ENCODE data around the gene SIX3.

GRCh38 chr2:44934038-44934982 is 7.2 kb upstream of the SIX3 start:
- TF ChIP-seq CTCF (IDR thresholded peaks at IDR 0.05) (no peak), POLR2A (IDR thresholded peaks at IDR 0.05; ENCODE audit: low read length) (no peak), BCL3 (IDR thresholded peaks at IDR 0.05) (no peak)
- TF ChIP-seq, protein P1, sequence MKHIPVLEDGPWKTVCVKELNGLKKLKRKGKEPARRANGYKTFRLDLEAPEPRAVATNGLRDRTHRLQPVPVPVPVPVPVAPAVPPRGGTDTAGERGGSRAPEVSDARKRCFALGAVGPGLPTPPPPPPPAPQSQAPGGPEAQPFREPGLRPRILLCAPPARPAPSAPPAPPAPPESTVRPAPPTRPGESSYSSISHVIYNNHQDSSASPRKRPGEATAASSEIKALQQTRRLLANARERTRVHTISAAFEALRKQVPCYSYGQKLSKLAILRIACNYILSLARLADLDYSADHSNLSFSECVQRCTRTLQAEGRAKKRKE (CRISPR knock-in tag; IDR thresholded peaks at IDR 0.05; ENCODE audit: low read depth), result no peak
- TF ChIP-seq, protein P2, sequence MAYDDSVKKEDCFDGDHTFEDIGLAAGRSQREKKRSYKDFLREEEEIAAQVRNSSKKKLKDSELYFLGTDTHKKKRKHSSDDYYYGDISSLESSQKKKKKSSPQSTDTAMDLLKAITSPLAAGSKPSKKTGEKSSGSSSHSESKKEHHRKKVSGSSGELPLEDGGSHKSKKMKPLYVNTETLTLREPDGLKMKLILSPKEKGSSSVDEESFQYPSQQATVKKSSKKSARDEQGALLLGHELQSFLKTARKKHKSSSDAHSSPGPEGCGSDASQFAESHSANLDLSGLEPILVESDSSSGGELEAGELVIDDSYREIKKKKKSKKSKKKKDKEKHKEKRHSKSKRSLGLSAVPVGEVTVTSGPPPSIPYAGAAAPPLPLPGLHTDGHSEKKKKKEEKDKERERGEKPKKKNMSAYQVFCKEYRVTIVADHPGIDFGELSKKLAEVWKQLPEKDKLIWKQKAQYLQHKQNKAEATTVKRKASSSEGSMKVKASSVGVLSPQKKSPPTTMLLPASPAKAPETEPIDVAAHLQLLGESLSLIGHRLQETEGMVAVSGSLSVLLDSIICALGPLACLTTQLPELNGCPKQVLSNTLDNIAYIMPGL (CRISPR knock-in tag; IDR thresholded peaks at IDR 0.05; ENCODE audit: borderline replicate concordance), result no peak
